GM21367 (cell line): Measurements from ENCODE around the gene SYT13.

Source experiments
- ATAC-seq: cut with Tn5 transposase; IDR thresholded peaks from one replicate; pipeline ENCODE4 v1.9.1; 2021; ENCODE audit not compliant: unreplicated experiment

The SYT13 gene

GRCh38 chr11:45275828-45276227 lies 10.3 kb downstream of the SYT13 start:
- ATAC-seq = no peak

- no peak for ATAC-seq
Measured at GRCh38 chr11:45274206-45274605, 11.9 kb downstream of the SYT13 start.

- ATAC-seq = no peak
Measured at GRCh38 chr11:45273509-45273908, 12.6 kb downstream of the SYT13 start.

- no peak for ATAC-seq
Measured at GRCh38 chr11:45272701-45273100, 13.4 kb downstream of the SYT13 start.

- no peak for ATAC-seq
Measured at GRCh38 chr11:45270946-45271716, 15.0 kb downstream of the SYT13 start.

- no peak for ATAC-seq
Measured at GRCh38 chr11:45269678-45270077, 16.5 kb downstream of the SYT13 start.

GRCh38 chr11:45267652-45268299 lies 18.4 kb downstream of the SYT13 start:
- no peak for ATAC-seq

- no peak for ATAC-seq
Measured at GRCh38 chr11:45267052-45267451, 19.1 kb downstream of the SYT13 start.

- no peak for ATAC-seq
Measured at GRCh38 chr11:45266676-45267020, 19.5 kb downstream of the SYT13 start.

- ATAC-seq = no peak
Measured at GRCh38 chr11:45265969-45266675, 20.0 kb downstream of the SYT13 start.

- ATAC-seq = no peak
Measured at GRCh38 chr11:45264839-45265515, 21.2 kb downstream of the SYT13 start.

GRCh38 chr11:45263773-45264172 lies 22.4 kb downstream of the SYT13 start:
- ATAC-seq = no peak

GRCh38 chr11:45262900-45263299 lies 23.2 kb downstream of the SYT13 start:
- ATAC-seq = no peak

GRCh38 chr11:45260071-45260470 lies 26.1 kb downstream of the SYT13 start:
- no peak for ATAC-seq

- ATAC-seq = no peak
Measured at GRCh38 chr11:45259592-45259991, 26.5 kb downstream of the SYT13 start.

- ATAC-seq = no peak
Measured at GRCh38 chr11:45258982-45259530, 27.1 kb downstream of the SYT13 start.

GRCh38 chr11:45254070-45254469 lies 32.1 kb downstream of the SYT13 start:
- ATAC-seq = no peak

GRCh38 chr11:45253640-45254039 lies 32.5 kb downstream of the SYT13 start:
- ATAC-seq = no peak

- no peak for ATAC-seq
Measured at GRCh38 chr11:45252877-45253276, 33.3 kb downstream of the SYT13 start.

- no peak for ATAC-seq
Measured at GRCh38 chr11:45252134-45252856, 33.8 kb downstream of the SYT13 start.
